ENCODE measurements around the gene PLA2G4B.

PLA2G4B gene

DNA sequence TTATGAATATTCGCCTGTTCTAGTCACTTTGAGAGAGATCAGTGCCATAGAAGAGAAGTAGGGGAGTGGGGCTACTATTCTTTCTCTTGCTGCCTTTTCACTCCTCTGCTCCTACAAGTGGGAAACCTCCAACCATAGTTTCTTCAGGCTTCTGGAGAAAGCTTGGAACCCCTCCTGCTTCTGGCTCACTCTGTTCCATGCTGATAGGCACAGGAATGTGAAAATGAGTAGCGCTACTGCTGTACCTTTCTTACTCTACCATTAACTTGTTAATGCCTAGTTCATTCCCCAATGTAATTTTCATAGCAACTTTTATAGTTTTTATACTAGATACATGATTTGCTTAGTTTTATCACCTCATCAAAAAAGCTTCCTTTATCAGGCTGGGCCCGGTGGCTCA lies 37.5 kb upstream of the PLA2G4B start:
- no peaks in the 10 kb centered on the region for H3K27me3 Mint-ChIP-seq (ENCODE audit: low read depth)
- no peak overlapping the region for H3K27ac Mint-ChIP-seq
- no peaks in the 10 kb centered on the region for H3K9me3 Mint-ChIP-seq
- H3K4me1 Mint-ChIP-seq (ENCODE audit: low read depth) = peaks cover 15% of the 10 kb centered on the region
- H3K36me3 Mint-ChIP-seq (ENCODE audit: low read depth) = peaks cover 6% of the 10 kb centered on the region
- H3K4me3 Mint-ChIP-seq = no peak overlapping the region

- Mint-ChIP-seq H3K9me3 (no peaks in the 10 kb centered on the region), H3K27ac (no peak overlapping the region), H3K36me3 (ENCODE audit: low read depth) (peaks cover 7% of the 10 kb centered on the region), H3K27me3 (ENCODE audit: low read depth) (no peaks in the 10 kb centered on the region), H3K4me1 (ENCODE audit: low read depth) (peaks cover 11% of the 10 kb centered on the region), H3K4me3 (no peak overlapping the region)
Measured at GRCh38 chr15:41801850-41802455, 36.7 kb upstream of the PLA2G4B start.

GRCh38 chr15:41804361-41804760 lies 34.3 kb upstream of the PLA2G4B start:
- no peaks in the 10 kb centered on the region for H3K9me3 Mint-ChIP-seq
- peaks cover 9% of the 10 kb centered on the region for H3K36me3 Mint-ChIP-seq (ENCODE audit: low read depth)
- H3K27ac Mint-ChIP-seq = no peak overlapping the region
- peaks cover 10% of the 10 kb centered on the region for H3K4me1 Mint-ChIP-seq (ENCODE audit: low read depth)
- H3K4me3 Mint-ChIP-seq = no peak overlapping the region
- no peaks in the 10 kb centered on the region for H3K27me3 Mint-ChIP-seq (ENCODE audit: low read depth)

DNA sequence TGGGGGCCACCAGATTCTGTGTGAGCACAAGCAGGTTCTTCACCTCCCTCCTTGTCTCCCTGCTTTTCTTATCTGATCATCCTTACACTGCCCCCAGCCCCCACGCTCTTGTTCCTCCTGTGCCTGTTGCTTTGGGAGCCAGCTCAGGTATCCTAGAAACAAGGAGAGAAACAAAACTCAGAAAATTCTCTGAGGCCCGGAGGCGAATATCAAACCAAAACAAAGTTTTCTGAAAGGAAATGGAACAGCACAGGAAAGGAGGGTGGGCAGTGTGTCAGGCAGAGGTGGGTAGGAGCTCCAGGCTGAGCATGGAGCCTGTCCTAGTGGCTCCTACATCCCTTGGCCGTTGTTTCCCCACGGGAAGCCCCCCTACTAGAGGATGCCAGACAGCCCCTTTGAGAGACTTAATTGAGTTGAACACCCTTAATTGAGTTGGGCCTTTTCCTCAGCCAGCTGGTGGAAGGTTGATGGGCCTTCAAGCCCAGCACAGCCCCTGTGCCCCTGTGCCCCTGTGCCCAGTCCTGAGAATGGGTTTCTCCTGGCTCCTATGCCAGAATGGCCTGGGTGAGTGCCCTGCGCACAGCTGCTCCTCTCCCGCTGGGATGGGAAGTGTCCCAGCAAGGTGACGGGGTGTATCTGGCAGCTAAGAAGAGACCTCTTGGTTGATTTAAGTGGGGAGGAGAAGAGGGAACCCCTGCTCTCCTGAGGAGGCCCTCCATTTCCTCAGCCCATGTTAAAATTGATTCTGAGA lies 33.6 kb upstream of the PLA2G4B start:
- no peaks in the 10 kb centered on the region for H3K27me3 Mint-ChIP-seq (ENCODE audit: low read depth)
- H3K9me3 Mint-ChIP-seq = no peaks in the 10 kb centered on the region
- H3K27ac Mint-ChIP-seq = peak overlapping the region; percentile 37
- H3K4me3 Mint-ChIP-seq = no peak overlapping the region
- H3K4me1 Mint-ChIP-seq (ENCODE audit: low read depth) = peaks cover 11% of the 10 kb centered on the region
- H3K36me3 Mint-ChIP-seq (ENCODE audit: low read depth) = peaks cover 9% of the 10 kb centered on the region

- Mint-ChIP-seq H3K4me3 (no peak overlapping the region), H3K27ac (no peak overlapping the region), H3K9me3 (no peaks in the 10 kb centered on the region), H3K4me1 (ENCODE audit: low read depth) (peaks cover 16% of the 10 kb centered on the region), H3K36me3 (ENCODE audit: low read depth) (peaks cover 9% of the 10 kb centered on the region), H3K27me3 (ENCODE audit: low read depth) (no peaks in the 10 kb centered on the region)
Measured at GRCh38 chr15:41805711-41806110, 32.9 kb upstream of the PLA2G4B start.

DNA sequence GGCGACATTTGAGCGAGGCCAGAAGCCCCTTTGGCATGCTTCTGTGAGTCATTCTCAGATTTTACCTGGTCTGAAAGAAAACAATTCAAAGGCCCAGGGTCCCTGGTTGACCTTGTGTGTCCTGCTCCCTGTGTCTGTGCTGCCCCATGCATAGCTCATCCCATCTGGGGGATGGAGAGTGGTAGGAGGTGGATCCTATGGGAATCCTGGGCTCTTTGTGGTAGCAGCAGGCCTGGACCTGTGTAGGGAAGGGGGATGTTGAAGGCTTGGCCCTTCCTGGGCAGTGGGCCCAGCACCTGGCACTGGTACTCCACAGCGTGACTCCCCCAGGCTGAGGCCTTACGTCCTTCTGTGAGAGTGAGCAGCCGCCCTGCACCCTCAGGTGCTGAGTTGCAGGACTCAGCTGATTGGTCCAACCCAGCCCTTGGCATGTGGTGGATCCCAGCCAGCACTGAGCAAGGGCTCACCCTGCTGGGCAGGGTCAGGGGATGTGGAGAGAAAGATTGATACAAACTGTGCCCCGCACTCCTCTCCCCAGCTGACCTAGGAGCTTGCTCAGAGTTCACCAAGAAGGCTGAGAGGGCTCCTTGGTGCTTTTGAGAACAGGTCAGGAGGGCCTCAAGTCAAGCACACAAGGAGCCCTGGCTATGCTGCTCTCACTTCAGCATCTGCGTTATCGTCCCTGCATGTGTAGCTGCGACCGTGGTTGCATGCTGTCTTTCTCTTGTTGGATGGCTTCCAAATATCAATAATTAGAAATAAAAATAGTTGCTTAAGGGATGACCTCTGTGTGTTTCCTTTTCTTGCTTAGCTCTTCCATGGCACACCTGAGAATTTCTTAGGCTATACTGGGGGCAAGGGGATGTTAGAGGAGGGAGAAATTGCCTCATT lies 32.1 kb upstream of the PLA2G4B start:
- H3K4me1 Mint-ChIP-seq (ENCODE audit: low read depth) = peaks cover 24% of the 10 kb centered on the region

GRCh38 chr15:41809121-41809520 lies 29.5 kb upstream of the PLA2G4B start:
- H3K9me3 Mint-ChIP-seq = no peaks in the 10 kb centered on the region
- no peak overlapping the region for H3K4me3 Mint-ChIP-seq
- peaks cover 12% of the 10 kb centered on the region for H3K36me3 Mint-ChIP-seq (ENCODE audit: low read depth)
- no peak overlapping the region for H3K27ac Mint-ChIP-seq
- H3K4me1 Mint-ChIP-seq (ENCODE audit: low read depth) = peaks cover 29% of the 10 kb centered on the region
- H3K27me3 Mint-ChIP-seq (ENCODE audit: low read depth) = no peaks in the 10 kb centered on the region

More for the DNA sequence above, 32.1 kb upstream of the PLA2G4B start:
- Mint-ChIP-seq H3K36me3 (ENCODE audit: low read depth) (peaks cover 6% of the 10 kb centered on the region), H3K27me3 (ENCODE audit: low read depth) (no peaks in the 10 kb centered on the region), H3K4me3 (no peak overlapping the region), H3K27ac (no peak overlapping the region), H3K9me3 (no peaks in the 10 kb centered on the region)

DNA sequence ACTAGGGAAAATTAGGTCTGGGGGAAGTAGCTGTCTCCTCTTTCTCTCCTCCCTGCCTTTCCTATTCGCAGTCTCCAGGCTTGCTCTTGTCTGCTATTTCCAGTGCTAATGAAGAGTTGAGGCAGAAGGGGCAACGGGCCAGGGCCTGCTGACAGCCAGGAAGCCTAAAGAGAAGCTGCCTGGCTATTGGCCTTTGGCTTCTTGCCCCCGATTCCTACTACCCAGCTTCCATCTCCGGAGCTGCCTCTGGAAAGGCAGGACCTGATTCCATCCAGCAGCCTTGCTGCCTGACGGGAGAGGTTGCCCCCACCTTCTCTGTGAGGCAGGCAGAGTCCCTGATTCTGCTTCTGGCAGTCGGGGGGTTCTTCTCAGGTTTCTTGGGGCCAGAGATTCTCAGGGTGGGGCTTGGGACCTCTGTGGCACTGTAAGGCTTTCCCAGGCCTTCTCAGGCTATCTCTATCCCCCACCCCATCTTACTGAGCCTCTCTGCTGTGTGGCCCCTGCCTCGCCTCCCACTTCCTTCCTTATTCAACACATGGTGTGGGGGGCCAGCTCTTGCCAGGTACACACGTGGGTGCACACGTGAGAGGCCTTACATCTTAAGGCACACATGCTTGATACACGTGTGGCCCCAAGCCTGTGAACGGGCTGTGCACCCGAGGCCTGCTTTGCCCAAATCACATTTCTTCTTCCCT lies 29.0 kb upstream of the PLA2G4B start:
- Mint-ChIP-seq H3K4me3 (no peak overlapping the region), H3K4me1 (ENCODE audit: low read depth) (peaks cover 26% of the 10 kb centered on the region), H3K27ac (no peak overlapping the region), H3K27me3 (ENCODE audit: low read depth) (no peaks in the 10 kb centered on the region), H3K36me3 (ENCODE audit: low read depth) (peaks cover 14% of the 10 kb centered on the region), H3K9me3 (no peaks in the 10 kb centered on the region)

- Mint-ChIP-seq H3K36me3 (ENCODE audit: low read depth) (peaks cover 18% of the 10 kb centered on the region), H3K4me1 (ENCODE audit: low read depth) (peaks cover 23% of the 10 kb centered on the region), H3K27ac (peak overlapping the region; percentile 15), H3K9me3 (no peaks in the 10 kb centered on the region), H3K27me3 (ENCODE audit: low read depth) (no peaks in the 10 kb centered on the region), H3K4me3 (no peak overlapping the region)
Measured at GRCh38 chr15:41810651-41811431, 27.8 kb upstream of the PLA2G4B start.

DNA sequence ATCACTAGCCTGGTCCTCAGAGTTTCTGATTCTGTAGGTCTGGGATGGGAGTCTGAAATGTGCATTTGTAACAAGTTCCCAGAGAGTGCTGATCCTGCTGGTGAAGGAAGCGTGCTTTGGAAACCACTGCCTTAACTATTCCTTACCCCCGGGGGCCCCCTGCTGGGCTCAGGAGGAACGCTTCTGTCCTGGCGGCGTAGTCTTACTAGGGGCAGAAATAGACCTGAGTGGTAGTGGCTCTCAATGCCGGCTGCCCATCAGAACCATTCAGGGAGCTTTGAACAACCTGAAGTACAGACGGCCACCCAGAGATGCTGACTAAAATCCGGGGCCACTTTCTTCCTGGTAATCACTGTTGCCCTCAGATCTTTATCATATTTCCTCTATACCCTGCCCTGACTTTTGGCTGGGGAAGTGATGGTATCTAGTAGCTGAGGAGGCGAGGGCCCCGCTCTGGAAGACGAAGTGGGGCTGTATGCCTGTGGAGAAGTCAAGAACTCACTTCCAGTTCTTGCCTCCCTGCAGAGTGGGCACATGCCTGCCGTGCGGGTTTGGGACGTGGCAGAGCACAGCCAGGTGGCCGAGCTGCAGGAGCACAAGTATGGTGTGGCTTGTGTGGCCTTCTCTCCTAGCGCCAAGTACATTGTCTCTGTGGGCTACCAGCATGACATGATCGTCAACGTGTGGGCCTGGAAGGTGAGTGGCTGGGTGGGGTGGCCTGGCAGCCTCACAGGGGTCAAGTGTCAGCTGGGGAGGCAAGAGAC lies 27.0 kb upstream of the PLA2G4B start:
- no peak overlapping the region for H3K4me3 Mint-ChIP-seq
- peak overlapping the region; percentile 15 for H3K27ac Mint-ChIP-seq
- peaks cover 21% of the 10 kb centered on the region for H3K4me1 Mint-ChIP-seq (ENCODE audit: low read depth)
- H3K27me3 Mint-ChIP-seq (ENCODE audit: low read depth) = no peaks in the 10 kb centered on the region
- H3K9me3 Mint-ChIP-seq = no peaks in the 10 kb centered on the region
- peaks cover 18% of the 10 kb centered on the region for H3K36me3 Mint-ChIP-seq (ENCODE audit: low read depth)

- H3K27ac Mint-ChIP-seq = no peak overlapping the region
- peaks cover 19% of the 10 kb centered on the region for H3K36me3 Mint-ChIP-seq (ENCODE audit: low read depth)
- no peak overlapping the region for H3K4me3 Mint-ChIP-seq
- peaks cover 21% of the 10 kb centered on the region for H3K4me1 Mint-ChIP-seq (ENCODE audit: low read depth)
- no peaks in the 10 kb centered on the region for H3K9me3 Mint-ChIP-seq
- H3K27me3 Mint-ChIP-seq (ENCODE audit: low read depth) = no peaks in the 10 kb centered on the region
Measured at GRCh38 chr15:41812820-41813375, 25.7 kb upstream of the PLA2G4B start.

- H3K27ac Mint-ChIP-seq = no peak overlapping the region
- peaks cover 21% of the 10 kb centered on the region for H3K36me3 Mint-ChIP-seq (ENCODE audit: low read depth)
- H3K4me1 Mint-ChIP-seq (ENCODE audit: low read depth) = peaks cover 21% of the 10 kb centered on the region
- no peaks in the 10 kb centered on the region for H3K9me3 Mint-ChIP-seq
- no peaks in the 10 kb centered on the region for H3K27me3 Mint-ChIP-seq (ENCODE audit: low read depth)
- no peak overlapping the region for H3K4me3 Mint-ChIP-seq
Measured at GRCh38 chr15:41813426-41813825, 25.2 kb upstream of the PLA2G4B start.

DNA sequence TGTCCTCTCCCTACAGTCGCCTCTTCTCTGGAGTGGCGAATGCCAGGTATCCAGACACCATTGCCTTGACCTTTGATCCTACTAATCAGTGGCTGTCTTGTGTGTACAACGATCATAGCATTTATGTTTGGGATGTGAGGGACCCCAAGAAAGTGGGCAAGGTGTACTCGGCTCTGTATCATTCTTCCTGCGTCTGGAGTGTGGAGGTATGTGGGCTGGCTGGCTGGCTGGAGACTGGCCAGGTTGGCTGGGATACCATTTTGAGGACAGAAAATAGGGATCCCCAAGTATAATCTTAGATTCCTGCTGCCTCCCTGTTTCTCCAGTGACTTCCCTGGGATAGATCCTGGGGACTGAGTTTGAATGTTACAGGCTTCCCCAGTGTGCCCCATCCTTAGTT lies 24.1 kb upstream of the PLA2G4B start:
- Mint-ChIP-seq H3K9me3 (no peaks in the 10 kb centered on the region), H3K27me3 (ENCODE audit: low read depth) (no peaks in the 10 kb centered on the region), H3K4me1 (ENCODE audit: low read depth) (peaks cover 22% of the 10 kb centered on the region), H3K27ac (no peak overlapping the region), H3K4me3 (no peak overlapping the region), H3K36me3 (ENCODE audit: low read depth) (peaks cover 28% of the 10 kb centered on the region)
